GM19455 (cell line): ENCODE data around the gene C1orf226.

Experiments used
- ATAC-seq: cut with Tn5 transposase; IDR thresholded peaks from one replicate; pipeline ENCODE4 v1.9.1; 2021; ENCODE audit not compliant: unreplicated experiment

C1orf226 gene

GRCh38 chr1:162365284-162366020 lies 16.1 kb upstream of the C1orf226 start:
- ATAC-seq, result no peak

GRCh38 chr1:162366149-162366548 lies 15.4 kb upstream of the C1orf226 start:
- no peak for ATAC-seq

GRCh38 chr1:162366671-162367070 lies 14.9 kb upstream of the C1orf226 start:
- no peak for ATAC-seq

- no peak for ATAC-seq
These were observed 14.5 kb upstream of the C1orf226 start for GRCh38 chr1:162367073-162367472.

- no peak for ATAC-seq
These were observed 13.8 kb upstream of the C1orf226 start for GRCh38 chr1:162367772-162368171.

- no peak for ATAC-seq
These were observed 13.1 kb upstream of the C1orf226 start for GRCh38 chr1:162368451-162368850.

- ATAC-seq, result no peak
These were observed 12.0 kb upstream of the C1orf226 start for GRCh38 chr1:162369571-162369970.

- ATAC-seq, result no peak
These were observed 11.4 kb upstream of the C1orf226 start for GRCh38 chr1:162370161-162370560.

- ATAC-seq, result no peak
These were observed 10.8 kb upstream of the C1orf226 start for GRCh38 chr1:162370721-162371120.

- no peak for ATAC-seq
These were observed 9.9 kb upstream of the C1orf226 start for GRCh38 chr1:162371611-162372010.

GRCh38 chr1:162372159-162373071 lies 9.1 kb upstream of the C1orf226 start:
- no peak for ATAC-seq

- no peak for ATAC-seq
These were observed 8.5 kb upstream of the C1orf226 start for GRCh38 chr1:162373072-162373427.

- no peak for ATAC-seq
These were observed 7.8 kb upstream of the C1orf226 start for GRCh38 chr1:162373541-162374260.

- ATAC-seq, result no peak
These were observed 7.1 kb upstream of the C1orf226 start for GRCh38 chr1:162374406-162374805.

GRCh38 chr1:162375463-162375862 lies 6.1 kb upstream of the C1orf226 start:
- no peak for ATAC-seq

GRCh38 chr1:162376691-162377090 lies 4.8 kb upstream of the C1orf226 start, which contains the start of gene SPATA46:
Gene SPATA46 (minus strand): TSS chr1:162376854. CDS start chr1:162376790, 64 bp downstream.
- ATAC-seq, result no peak

GRCh38 chr1:162380061-162380846 lies 1.3 kb upstream of the C1orf226 start:
- ATAC-seq, result no peak

- no peak for ATAC-seq
These were observed 618 bp downstream of the C1orf226 start for GRCh38 chr1:162381941-162382750.

GRCh38 chr1:162383091-162383490 lies 1.6 kb downstream of the C1orf226 start:
- ATAC-seq, result no peak

- ATAC-seq, result no peak
These were observed 2.0 kb downstream of the C1orf226 start for GRCh38 chr1:162383516-162383915.
